Dedifferentiated amniotic fluid mesenchymal stem cell (primary cell): Measurements from ENCODE around the gene RNASEH2C.
"Not testable (repeated sequence)": the region's sequence is repeated elsewhere in the genome, so short reads cannot be mapped to it uniquely, and the experiment has no call there.

Experiments used
- DNase-seq: peaks from one replicate; pipeline ENCODE4 v3.0.0-alpha.2; 2016; ENCODE audit errors: extremely low spot score

The RNASEH2C gene

GRCh38 chr11:65683480-65683879 is 37.1 kb downstream of the RNASEH2C start:
- DNase-seq, result not testable (repeated sequence)

GRCh38 chr11:65680192-65680743 is 40.3 kb downstream of the RNASEH2C start:
- DNase-seq, result no peak

- no peak for DNase-seq
These were observed 47.6 kb downstream of the RNASEH2C start for GRCh38 chr11:65672982-65673381.

GRCh38 chr11:65672180-65672860 is 48.3 kb downstream of the RNASEH2C start:
- DNase-seq, result no peak
